Transverse colon (tissue), 3 donors: ENCODE measurements around the gene ZNF554.

Experiments
- POLR2A ChIP-seq: fragments of 450-650 bp; IDR thresholded peaks from one replicate; pipeline ENCODE4 v1.6.1; 2016; ENCODE audit warnings: antibody characterized with exemption, mild to moderate bottlenecking, moderate library complexity
- POLR2AphosphoS5 ChIP-seq, 3 donors: sonication (generic); formaldehyde crosslinking; IDR thresholded peaks; one replicate each; pipeline ENCODE4 v1.6.1; 2016; ENCODE audit warnings: antibody characterized with exemption in 3 of 3

DNA sequence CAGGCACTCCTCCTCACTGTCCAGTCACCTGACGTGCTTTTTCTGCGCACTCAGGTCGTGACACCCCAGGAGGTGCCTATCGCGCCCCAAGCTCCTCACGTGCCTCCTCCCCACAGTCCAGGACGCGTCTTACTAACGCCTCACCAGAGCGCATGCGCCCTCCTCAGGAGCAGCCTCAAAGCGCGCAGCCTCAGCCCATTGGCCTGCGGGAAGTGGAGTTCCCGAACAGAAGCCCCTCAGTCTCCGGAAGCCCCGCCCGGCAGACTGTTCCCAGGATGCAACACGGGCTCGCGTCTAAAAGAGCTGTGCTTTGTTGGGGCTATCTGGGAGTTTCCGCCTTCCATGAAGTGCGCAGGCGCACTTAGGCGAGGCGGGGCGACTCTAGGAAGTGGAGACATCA, 39.2 kb downstream of the ZNF554 start:
- TF ChIP-seq POLR2A (no peak), POLR2AphosphoS5 (IDR thresholded peaks at IDR 0.05) (no peak)
